ENCODE data around the gene LCE2B.

The LCE2B gene

GRCh38 chr1:152683846-152684245, 2.1 kb upstream of the LCE2B start:
- H3K27ac ChIP-seq = no peak overlapping the region
- no peak for TF ChIP-seq ZFX (IDR thresholded peaks at IDR 0.05; ENCODE audit: borderline replicate concordance)
- TF ChIP-seq, protein P1, sequence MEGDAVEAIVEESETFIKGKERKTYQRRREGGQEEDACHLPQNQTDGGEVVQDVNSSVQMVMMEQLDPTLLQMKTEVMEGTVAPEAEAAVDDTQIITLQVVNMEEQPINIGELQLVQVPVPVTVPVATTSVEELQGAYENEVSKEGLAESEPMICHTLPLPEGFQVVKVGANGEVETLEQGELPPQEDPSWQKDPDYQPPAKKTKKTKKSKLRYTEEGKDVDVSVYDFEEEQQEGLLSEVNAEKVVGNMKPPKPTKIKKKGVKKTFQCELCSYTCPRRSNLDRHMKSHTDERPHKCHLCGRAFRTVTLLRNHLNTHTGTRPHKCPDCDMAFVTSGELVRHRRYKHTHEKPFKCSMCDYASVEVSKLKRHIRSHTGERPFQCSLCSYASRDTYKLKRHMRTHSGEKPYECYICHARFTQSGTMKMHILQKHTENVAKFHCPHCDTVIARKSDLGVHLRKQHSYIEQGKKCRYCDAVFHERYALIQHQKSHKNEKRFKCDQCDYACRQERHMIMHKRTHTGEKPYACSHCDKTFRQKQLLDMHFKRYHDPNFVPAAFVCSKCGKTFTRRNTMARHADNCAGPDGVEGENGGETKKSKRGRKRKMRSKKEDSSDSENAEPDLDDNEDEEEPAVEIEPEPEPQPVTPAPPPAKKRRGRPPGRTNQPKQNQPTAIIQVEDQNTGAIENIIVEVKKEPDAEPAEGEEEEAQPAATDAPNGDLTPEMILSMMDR (IDR thresholded peaks at IDR 0.05) = no peak

DNA sequence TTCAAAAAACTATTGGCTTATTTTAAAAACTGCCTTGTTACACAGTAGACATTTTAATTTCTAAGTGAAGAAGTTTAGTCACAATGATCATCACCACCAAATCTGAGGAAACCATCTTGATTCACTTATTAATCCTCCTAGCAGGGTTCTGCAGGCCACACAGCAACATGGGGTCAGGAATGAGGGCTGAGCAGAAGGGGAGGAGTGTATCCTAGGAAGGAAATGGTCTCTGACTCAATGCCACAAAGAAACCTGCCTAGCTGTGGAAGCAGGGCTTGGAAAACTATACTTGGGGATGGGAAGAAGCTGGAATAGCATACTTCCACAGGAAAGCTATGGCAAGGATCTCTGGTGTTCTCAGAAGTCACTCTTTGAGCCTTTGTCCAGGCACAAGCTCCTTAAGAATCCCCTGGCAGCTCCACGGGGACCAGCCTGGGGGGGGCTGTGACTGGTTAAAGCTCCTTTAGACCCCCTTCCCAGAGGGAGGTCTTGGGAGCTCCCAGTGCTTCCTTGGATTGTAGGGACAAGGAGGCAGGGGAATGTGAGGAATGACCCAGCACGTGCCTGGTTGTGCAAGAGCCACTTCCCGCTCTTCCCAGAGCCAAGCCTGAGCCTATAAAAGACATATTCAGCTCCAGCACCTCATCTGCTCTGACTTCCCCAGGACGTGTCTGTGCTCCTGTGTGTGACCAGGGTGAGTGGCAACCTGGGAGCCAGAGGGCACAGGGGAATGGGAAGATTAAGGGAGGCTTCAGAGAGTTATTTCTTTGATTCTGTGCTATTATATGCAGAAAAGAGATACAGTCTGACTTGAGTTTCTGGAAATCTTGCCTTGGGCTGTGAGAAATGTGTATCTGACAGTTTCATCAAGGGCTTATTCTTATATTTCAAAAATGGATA, 12.0 kb downstream of the LCE2B start, which contains the start of gene LCE2A:
LCE2A (plus strand) TSS at position 645 of the 900 bp plus-strand sequence. CDS start 557 bp downstream, outside the sequence.
- no peak within 1 kb of the TSS for H3K27ac ChIP-seq
- TF ChIP-seq, protein P1 (IDR thresholded peaks at IDR 0.05) = no peak
- TF ChIP-seq ZFX (IDR thresholded peaks at IDR 0.05; ENCODE audit: borderline replicate concordance) = no peak

- H3K27ac ChIP-seq = no peak overlapping the region
- TF ChIP-seq, protein P1 (IDR thresholded peaks at IDR 0.05) = no peak
- no peak for TF ChIP-seq ZFX (IDR thresholded peaks at IDR 0.05; ENCODE audit: borderline replicate concordance)
These were observed 13.8 kb downstream of the LCE2B start for GRCh38 chr1:152699746-152700145.

DNA sequence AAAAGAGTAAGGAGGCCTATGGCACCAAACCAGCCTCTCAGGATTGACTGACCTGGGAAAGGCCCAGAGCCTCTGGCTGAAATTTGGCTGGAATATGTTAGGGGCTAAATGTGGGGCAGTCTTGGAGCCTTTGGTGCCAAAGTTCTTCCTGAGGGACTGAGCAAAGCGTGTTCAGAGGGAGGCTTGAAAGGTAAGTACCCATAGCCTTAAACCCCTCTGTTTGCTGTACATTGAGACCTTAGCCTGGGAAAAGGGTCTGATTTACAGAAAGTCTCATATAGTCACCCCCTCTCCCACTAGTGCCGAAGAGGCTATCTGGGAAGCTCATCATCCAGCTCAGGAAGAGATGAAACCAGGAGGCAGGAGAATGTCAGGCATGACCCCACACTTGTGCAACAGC, 21.9 kb downstream of the LCE2B start, which contains the start of gene LCE4A:
LCE4A (plus strand) TSS at position 301 of the 400 bp plus-strand sequence. CDS start 916 bp downstream, outside the sequence.
- H3K27ac ChIP-seq = no peak within 1 kb of the TSS
- TF ChIP-seq, protein P1 (IDR thresholded peaks at IDR 0.05) = no peak
- no peak for TF ChIP-seq ZFX (IDR thresholded peaks at IDR 0.05; ENCODE audit: borderline replicate concordance)

DNA sequence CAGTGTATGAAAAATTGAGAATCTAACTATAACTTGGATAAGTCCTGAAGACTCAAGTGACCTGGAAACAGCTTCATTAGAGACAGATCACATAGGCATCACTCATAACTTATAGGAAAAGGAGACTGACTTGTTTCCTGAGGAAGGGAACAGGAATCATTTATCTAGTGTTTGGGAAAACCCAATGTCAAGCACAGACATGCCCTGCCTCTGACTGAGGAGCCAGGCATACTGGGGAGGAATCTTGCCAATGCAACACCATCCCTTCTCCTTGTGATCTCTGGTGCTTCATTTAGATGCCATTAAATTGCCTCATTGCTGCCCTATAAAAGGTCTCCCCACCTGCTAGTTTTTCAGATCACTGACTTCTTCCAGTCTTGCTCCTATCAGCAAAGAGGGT, 32.3 kb downstream of the LCE2B start:
- no peak overlapping the region for H3K27ac ChIP-seq
- no peak for TF ChIP-seq ZFX (IDR thresholded peaks at IDR 0.05; ENCODE audit: borderline replicate concordance)
- TF ChIP-seq, protein P1 (IDR thresholded peaks at IDR 0.05) = no peak

- no peak overlapping the region for H3K27ac ChIP-seq
- TF ChIP-seq, protein P1 (IDR thresholded peaks at IDR 0.05) = no peak
- TF ChIP-seq ZFX (IDR thresholded peaks at IDR 0.05; ENCODE audit: borderline replicate concordance) = no peak
These were observed 39.3 kb downstream of the LCE2B start for GRCh38 chr1:152725261-152725660.

DNA sequence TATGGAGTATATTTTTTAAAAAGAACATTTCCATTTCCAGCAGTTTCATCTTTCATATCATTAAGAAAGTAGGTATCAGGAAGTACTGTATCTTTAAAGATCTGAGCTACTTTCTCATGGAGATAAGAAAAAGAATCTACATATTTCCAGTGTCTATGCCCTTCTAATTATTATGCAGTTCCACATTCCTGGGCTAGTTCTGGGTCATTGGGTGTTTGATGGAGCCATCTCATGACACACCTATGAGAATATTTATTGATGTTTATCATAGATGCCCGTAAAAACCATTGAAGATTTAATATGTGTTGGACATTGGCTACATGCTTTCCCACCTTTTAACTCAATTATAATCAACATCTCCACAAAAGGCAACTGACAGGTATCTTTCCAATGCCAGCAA, 43.1 kb downstream of the LCE2B start:
- TF ChIP-seq, protein P1 (IDR thresholded peaks at IDR 0.05) = no peak
- no peak for TF ChIP-seq ZFX (IDR thresholded peaks at IDR 0.05; ENCODE audit: borderline replicate concordance)
- H3K27ac ChIP-seq = no peak overlapping the region
